ENCODE measurements around the gene ZNF444.

ZNF444 gene

GRCh38 chr19:56123266-56123891 lies 17.7 kb upstream of the ZNF444 start:
- DNase-seq = no peak

DNA sequence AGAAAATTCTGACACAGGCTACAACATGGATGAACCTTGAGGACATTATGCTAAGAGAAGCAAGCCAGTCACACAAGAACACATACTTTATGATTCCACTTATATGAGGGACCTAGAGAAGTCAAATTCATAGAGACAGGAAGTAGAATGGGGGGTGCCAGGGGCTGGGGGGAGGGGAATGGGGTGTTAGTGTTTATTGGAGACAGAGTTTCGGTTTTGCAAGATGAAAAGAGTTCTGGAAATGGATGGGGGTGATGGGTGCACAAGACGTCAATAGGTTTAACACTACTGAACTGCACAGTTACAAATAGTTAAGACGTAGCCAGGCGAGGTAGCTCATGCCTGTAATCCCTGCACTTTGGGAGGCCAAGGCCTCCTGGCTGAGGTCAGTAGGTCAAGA lies 16.5 kb upstream of the ZNF444 start:
- no peak for DNase-seq

DNA sequence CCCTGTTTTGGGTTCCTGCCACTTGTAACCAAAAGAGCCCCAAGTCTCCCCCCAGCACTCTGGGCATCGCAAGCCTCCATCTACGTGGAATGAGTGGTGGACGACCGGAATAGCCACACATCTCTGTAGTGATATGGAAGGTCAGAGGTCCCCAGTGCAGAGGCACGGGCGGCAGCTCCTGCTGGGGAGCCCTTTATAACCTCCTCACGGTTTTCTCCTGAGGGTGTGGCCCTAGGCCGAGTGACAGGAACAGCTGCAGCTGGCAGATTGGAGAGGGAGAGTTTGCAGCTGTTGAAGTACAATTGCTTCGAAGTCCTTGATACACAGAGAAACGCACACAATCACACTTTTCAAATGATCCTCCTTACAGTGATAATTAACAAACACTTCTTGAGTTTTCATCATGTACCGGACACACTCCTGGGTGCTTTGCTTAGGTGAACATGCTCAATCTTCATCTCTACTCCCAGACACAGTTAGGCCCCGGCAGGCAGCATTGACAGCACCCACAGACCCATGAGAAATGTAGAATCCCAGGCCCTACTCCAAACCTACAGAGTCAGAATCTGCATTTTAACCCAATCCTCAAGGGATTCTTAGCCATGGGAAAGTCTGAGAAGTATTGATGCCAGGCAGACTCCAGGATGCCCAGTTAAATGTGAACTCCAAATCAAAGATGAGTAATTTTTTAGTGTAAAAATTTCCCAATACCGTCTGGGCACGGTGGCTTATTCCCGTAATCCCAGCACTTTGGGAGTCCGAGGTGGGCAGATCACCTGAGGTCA lies 15.1 kb upstream of the ZNF444 start:
- no peak for DNase-seq

DNA sequence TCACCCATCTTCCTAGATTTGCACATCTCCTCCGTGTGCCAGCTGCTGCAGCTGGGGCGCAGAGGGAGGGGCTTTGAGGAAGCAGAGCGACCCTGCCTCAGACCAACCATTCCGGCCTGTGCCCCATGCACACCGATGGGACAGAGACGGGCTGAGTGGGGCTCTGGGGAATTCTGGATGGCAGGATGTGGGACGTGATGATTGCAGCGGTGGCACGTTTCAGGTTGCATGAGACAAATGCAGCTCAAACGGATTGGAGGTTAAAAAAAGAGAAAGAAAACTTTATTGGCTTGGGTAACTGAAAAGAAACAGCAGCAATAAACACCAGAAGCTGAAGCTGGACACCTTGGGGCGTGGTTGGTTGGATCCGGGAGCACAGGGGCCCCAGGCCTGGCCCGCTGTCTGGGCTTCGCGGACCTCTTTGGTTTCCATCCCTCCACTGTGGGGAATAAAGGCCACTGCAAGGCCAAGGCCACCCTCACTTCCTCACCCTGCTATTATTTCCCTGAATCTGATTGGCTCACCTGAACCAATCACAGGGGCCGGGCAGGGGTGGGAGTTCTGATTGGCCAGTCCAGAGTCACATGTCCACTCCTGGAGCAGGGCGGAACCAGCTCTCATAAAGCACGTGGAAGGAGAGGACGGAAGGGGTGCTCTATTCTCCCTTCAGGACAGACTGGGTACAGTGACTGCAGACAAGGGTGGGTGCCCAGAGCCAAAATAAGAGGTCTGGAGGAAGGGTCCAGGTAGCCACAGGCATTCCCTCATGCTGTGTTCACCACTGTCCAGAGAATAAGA lies 13.9 kb upstream of the ZNF444 start:
- no peak for DNase-seq

DNA sequence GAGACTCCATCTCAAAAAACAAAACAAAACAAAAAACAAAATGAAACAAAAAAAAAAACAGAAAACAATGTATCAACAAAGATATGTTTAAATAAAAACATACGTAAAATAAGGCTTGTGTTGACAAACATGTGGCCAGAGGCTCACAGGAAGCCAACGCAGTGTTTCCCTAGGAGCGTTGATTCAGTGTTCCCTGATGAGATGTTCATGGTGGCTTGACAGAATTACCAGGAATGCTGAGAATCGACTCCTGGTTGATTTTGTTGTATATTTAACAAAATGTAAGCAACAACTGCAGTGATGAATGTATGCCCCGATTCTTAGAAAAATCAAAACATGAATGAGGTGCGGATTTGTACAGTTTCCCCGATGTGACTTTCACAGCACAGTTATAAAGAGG lies 11.1 kb upstream of the ZNF444 start:
- no peak for DNase-seq

DNA sequence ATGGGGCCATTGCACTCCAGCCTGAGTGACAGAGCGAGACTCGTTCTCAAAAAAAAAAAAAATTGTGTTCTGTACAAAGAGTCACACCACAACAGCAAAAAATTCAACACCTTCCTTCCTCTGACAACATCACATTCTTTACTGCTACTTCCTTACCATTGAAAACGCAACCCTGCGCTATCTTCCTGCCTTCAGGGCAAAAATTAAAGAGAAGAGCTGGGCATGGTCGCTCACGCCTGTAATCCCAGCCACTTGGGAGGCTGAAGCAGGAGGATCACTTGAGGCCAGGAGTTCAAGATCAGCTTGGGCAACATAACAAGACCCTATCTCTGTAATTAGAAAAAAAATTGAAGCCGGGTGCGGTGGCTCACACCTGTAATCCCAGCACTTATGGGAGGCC lies 9.4 kb upstream of the ZNF444 start:
- DNase-seq = no peak

DNA sequence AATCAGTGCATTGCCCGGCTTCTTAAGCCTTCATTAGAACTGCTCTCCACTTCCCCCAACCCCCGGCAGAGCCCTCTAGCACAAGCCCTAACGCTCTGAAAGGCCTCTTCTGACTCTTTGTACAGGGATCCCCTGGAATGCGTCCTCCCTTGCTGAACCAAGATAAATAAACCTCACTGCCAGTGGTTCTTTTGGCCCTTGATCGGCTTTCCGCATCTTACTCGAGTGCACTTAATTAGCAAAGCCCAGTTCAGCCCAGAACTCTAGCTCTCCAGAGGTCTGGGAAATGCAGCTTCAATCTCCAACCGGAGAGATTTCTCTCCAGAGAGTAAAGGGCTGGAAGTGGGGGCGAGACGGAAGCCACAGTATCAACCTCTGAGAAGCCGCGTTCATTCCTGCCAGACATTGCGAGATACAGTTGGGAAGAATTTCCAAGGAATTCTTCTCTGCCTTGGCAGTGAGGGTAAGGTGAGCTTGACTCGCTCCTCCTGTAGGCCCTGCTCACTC lies 8.7 kb upstream of the ZNF444 start:
- DNase-seq = no peak

- DNase-seq = peak; percentile 61
Observed at GRCh38 chr19:56133858-56134653, 7.0 kb upstream of the ZNF444 start.

GRCh38 chr19:56134654-56134921 lies 6.5 kb upstream of the ZNF444 start:
- DNase-seq = no peak

- DNase-seq = no peak
Observed at GRCh38 chr19:56136362-56136761, 4.7 kb upstream of the ZNF444 start.

GRCh38 chr19:56137405-56137804 lies 3.7 kb upstream of the ZNF444 start:
- DNase-seq = no peak

DNA sequence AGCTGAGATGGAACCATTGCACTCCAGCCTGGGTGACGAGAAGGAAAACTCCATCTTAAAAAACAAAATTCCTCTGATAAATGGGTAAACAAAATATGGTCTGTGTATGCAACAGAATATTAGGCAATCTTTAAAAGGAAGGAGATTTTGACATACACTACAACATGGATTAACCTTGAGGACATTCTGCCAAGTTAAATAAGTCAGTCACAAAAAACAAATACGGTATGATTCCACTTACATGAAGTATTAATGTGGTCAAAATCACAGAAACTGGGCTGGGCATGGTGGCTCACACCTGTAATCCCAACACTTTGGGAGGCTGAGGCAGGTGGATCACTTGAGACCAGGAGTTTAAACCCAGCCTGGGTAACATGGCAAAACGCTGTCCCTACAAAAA lies 3.0 kb upstream of the ZNF444 start:
- DNase-seq = no peak

DNA sequence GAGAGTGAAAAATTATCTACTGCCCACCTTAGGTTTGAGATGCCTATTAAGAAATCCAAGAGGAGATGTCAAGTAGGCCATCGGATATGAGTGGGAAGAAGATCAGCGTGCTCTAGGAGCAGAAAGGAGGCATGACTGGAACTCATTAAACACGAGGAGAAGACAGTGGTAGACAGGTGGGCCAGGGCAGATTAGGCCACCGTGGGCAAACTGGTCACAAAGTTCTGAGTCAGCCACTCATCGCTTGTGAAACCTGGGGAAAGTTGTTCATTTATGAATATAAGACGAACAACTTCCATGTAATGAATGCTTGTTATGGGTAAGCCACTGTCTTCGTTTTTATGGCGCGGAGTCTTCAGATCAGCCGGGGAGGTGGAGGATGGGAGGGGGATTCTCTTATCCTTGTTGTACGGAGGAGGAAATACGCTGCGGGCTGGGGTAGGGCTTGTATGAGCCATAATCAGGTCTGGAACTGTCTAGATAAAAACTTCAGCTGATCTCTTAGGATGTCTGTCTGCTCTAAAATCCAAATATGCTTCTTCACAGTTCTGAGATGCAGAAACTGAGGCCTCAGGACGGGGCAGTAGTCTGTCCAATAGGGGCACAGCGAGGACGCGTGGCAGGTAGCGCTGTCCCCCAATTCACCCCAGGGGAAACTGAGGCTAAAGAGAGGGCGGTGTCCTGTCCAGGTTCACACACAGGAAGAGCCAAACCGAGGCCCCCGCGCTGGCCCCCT lies 1.1 kb upstream of the ZNF444 start:
- DNase-seq = no peak

DNA sequence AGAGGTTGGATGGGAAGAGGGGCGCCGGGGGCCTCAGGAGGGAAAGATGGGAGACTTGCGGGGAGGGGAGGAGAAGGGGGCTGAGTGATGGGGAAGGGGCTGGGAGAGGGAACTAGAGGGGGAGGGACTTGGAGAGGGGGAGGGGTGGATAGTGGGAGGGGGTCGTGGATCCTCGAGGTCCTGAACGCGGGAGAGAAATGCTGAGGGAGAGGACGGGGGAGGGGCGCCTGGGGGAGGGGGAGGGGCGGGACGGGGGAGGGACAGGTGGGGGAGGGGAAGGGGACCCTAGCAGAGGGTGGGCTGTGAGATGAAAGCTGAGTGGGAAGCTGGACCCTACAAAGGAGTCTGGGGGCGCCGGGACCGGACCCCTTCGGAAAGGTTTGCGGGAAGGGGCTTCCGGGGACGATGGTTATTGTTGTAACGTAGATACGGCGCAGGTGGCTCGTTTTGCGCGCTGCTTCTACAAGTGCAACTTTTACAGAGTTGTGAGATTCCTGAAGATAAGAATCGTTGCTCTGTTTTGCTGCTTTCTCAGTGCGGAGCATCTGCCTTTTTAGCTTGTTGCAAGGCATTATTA lies 418 bp downstream of the ZNF444 start:
- no peak for DNase-seq

- no peak for DNase-seq
Observed at GRCh38 chr19:56142087-56142787, 1.1 kb downstream of the ZNF444 start.

- no peak for DNase-seq
Observed at GRCh38 chr19:56142897-56143434, 1.9 kb downstream of the ZNF444 start.

DNA sequence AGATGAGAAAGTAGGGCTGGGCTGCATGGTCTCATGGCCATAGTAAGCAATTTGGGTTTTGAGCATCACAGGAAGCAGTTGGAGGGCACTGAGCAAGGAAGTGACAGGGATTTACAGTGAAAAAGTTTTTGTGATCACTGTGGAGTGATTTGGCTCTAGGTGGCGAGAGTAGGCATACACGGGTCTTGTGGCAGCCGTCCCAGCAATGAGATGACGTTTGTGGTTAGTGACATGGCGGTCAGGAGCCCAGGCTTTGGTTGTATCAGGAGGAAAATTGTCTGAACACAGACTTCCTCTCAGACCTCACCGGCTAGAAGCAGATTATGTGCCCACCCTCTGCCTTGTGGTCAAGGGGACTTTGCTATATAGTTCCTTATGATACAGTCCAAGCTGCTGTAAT lies 3.3 kb downstream of the ZNF444 start:
- DNase-seq = no peak

- no peak for DNase-seq
Observed at GRCh38 chr19:56144831-56145230, 3.7 kb downstream of the ZNF444 start.

GRCh38 chr19:56145698-56146097 lies 4.6 kb downstream of the ZNF444 start:
- DNase-seq = no peak

GRCh38 chr19:56146904-56147303 lies 5.8 kb downstream of the ZNF444 start:
- DNase-seq = no peak

DNA sequence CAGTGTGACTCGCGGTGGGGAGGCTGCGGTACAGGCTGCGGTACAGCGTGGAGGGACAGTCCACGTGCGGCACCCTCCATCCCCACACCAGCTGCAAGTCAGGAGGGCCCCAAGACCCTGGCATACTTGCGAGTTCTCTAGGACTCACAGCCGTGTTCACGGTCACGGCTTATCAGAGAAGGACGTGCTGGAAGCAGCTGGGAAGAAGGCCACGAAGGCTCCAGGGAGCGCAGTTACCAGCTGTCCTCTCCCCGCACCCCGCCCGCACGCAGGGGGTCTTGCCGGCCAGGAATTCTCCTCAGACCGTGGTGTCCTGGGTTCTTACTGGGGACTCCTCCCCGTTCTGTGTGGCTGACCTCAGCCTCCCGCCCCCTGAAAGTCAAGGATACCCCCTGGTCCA lies 6.2 kb downstream of the ZNF444 start:
- DNase-seq = no peak

Measured in EL (cell line).